HEK293 (cell line): ENCODE measurements around the gene ARHGAP23.

Experiments used
- CTCF ChIA-PET: fragments of 350-600 bp; formaldehyde crosslinking; extraction: SDS; loops from one replicate; lab custom pipeline; 2021; ENCODE audit warnings: antibody characterized with exemption; lab: Yijun Ruan, JAX
- POLR2A ChIA-PET: fragments of 300-600 bp; formaldehyde crosslinking; extraction: SDS; loops from one replicate; lab custom pipeline; 2020; ENCODE audit warnings: antibody characterized with exemption, inconsistent platforms; lab: Yijun Ruan, JAX
- H3K27ac ChIP-seq: fragments of 200-500 bp; sonication (Bioruptor generic); 2 replicates; pipeline ENCODE4 v1.5.1; 2014; ENCODE audit warnings: low read depth, low read length, control low read depth, inconsistent platforms; ENCODE audit errors: extremely low read depth
- H3K36me3 ChIP-seq, 2 experiments: fragments of 200-500 bp in 1 of 2; sonication (Bioruptor generic) in 1 of 2; 1 replicate in 1 of 2; 2 replicates in 1 of 2; pipeline ENCODE4 v1.5.1; 2014 to 2017; ENCODE audit warnings: inconsistent platforms in 2 of 2, low read length in 2 of 2; ENCODE audit not compliant: control insufficient read depth in 2 of 2, insufficient read depth in 1 of 2
- H3K4me1 ChIP-seq: fragments of 200-500 bp; sonication (Bioruptor generic); 2 replicates; pipeline ENCODE4 v1.5.1; 2014; ENCODE audit warnings: mild to moderate bottlenecking, low read length, inconsistent platforms; ENCODE audit not compliant: control insufficient read depth, insufficient read depth
- H3K4me3 ChIP-seq: 2 replicates; pipeline ENCODE4 v1.5.1; 2011; ENCODE audit warnings: low read depth, mild to moderate bottlenecking, control low read depth, low read length, moderate library complexity
- H3K9me3 ChIP-seq: fragments of 200-500 bp; sonication (Bioruptor generic); 2 replicates; pipeline ENCODE4 v1.5.1; 2014; ENCODE audit warnings: low read depth, low read length, inconsistent platforms; ENCODE audit not compliant: control insufficient read depth, insufficient read depth
- FEZF1 ChIP-seq: fragments of 450-650 bp; formaldehyde crosslinking; IDR thresholded peaks from 2 replicates; pipeline ENCODE4 v1.5.1; 2016; ENCODE audit warnings: missing biosample characterization, missing genetic modification characterization
- MYNN ChIP-seq: fragments of 450-650 bp; formaldehyde crosslinking; IDR thresholded peaks from 2 replicates; pipeline ENCODE4 v1.5.1; 2016; ENCODE audit warnings: missing biosample characterization, missing genetic modification characterization, borderline replicate concordance
- PRDM10 ChIP-seq: fragments of 450-650 bp; formaldehyde crosslinking; IDR thresholded peaks from 2 replicates; pipeline ENCODE4 v1.5.1; 2016; ENCODE audit warnings: missing biosample characterization, missing genetic modification characterization
- PRDM6 ChIP-seq: fragments of 450-650 bp; formaldehyde crosslinking; IDR thresholded peaks from 2 replicates; pipeline ENCODE4 v1.5.1; 2017; ENCODE audit warnings: missing biosample characterization, missing genetic modification characterization
- SP2 ChIP-seq: fragments of 450-650 bp; formaldehyde crosslinking; IDR thresholded peaks from 2 replicates; pipeline ENCODE4 v1.5.1; 2016; ENCODE audit warnings: missing biosample characterization, missing genetic modification characterization
- TSHZ1 ChIP-seq: fragments of 450-650 bp; formaldehyde crosslinking; IDR thresholded peaks from 2 replicates; pipeline ENCODE4 v1.5.1; 2016; ENCODE audit warnings: missing biosample characterization, missing genetic modification characterization, borderline replicate concordance
- WT1 ChIP-seq: fragments of 450-650 bp; formaldehyde crosslinking; IDR thresholded peaks from 2 replicates; pipeline ENCODE4 v1.5.1; 2016; ENCODE audit warnings: missing biosample characterization, missing genetic modification characterization
- ZFP37 ChIP-seq: fragments of 450-650 bp; formaldehyde crosslinking; IDR thresholded peaks from 2 replicates; pipeline ENCODE4 v1.5.1; 2016; ENCODE audit warnings: missing biosample characterization, missing genetic modification characterization
- ZNF174 ChIP-seq: fragments of 450-650 bp; formaldehyde crosslinking; IDR thresholded peaks from 2 replicates; pipeline ENCODE4 v1.5.0; 2017; ENCODE audit warnings: missing biosample characterization, mild to moderate bottlenecking, missing genetic modification characterization
- ZNF26 ChIP-seq: fragments of 450-650 bp; formaldehyde crosslinking; IDR thresholded peaks from 2 replicates; pipeline ENCODE4 v1.5.1; 2016; ENCODE audit warnings: missing biosample characterization, missing genetic modification characterization
- ZNF518A ChIP-seq: fragments of 450-650 bp; formaldehyde crosslinking; conservative IDR thresholded peaks from 2 replicates; pipeline ENCODE4 v1.5.1; 2016; ENCODE audit warnings: low read depth, missing biosample characterization, missing genetic modification characterization
- ZNF664 ChIP-seq: fragments of 450-650 bp; formaldehyde crosslinking; IDR thresholded peaks from 2 replicates; pipeline ENCODE4 v1.5.1; 2016; ENCODE audit warnings: missing biosample characterization, missing genetic modification characterization
- ZNF76 ChIP-seq: fragments of 450-650 bp; formaldehyde crosslinking; IDR thresholded peaks from 2 replicates; pipeline ENCODE4; 2016; ENCODE audit warnings: low read depth, missing biosample characterization, missing genetic modification characterization, borderline replicate concordance
- ZNF792 ChIP-seq: fragments of 450-650 bp; formaldehyde crosslinking; IDR thresholded peaks from 2 replicates; pipeline ENCODE4 v1.5.1; 2016; ENCODE audit warnings: missing biosample characterization, missing genetic modification characterization

The ARHGAP23 gene

GRCh38 chr17:38456031-38456815 lies 28.0 kb downstream of the ARHGAP23 start (continued):
- TF ChIP-seq ZNF518A (tag by site-specific recombination) (no peak), ZNF792 (no peak), WT1 (tag by site-specific recombination) (no peak), ZNF26 (tag by site-specific recombination) (no peak), MYNN (no peak), ZFP37 (tag by site-specific recombination) (no peak), ZNF76 (tag by site-specific recombination) (no peak)

GRCh38 chr17:38457577-38458371 lies 29.5 kb downstream of the ARHGAP23 start:
- Histone ChIP-seq H3K36me3 (no peaks in the 10 kb centered on the region), H3K4me1 (peaks cover 9% of the 10 kb centered on the region), H3K4me3 (no peak overlapping the region), H3K27ac (no peak overlapping the region), H3K9me3 (no peaks in the 10 kb centered on the region)
- TF ChIP-seq PRDM6 (tag by site-specific recombination), result no peak
- TF ChIP-seq ZNF664 (tag by site-specific recombination), result peak; percentile 76; the same call in 1 of the 2 replicates
- ChIA-PET CTCF (interaction anchor here (0.8 to 1.2 kb wide), 2 partner anchors 13 to 36 kb away, joined by 3 read pairs; no protein-coding TSS in a partner anchor), POLR2A (no interaction called here)

- CTCF ChIA-PET, result interaction anchor here (0.9 to 1.8 kb wide), 3 partner anchors 15 to 36 kb away, joined by 3 to 9 read pairs (median 3); no protein-coding TSS in a partner anchor
- H3K4me3 ChIP-seq, result no peak overlapping the region
- POLR2A ChIA-PET, result no interaction called here
- no peaks in the 10 kb centered on the region for H3K36me3 ChIP-seq
- no peak overlapping the region for H3K27ac ChIP-seq
- no peaks in the 10 kb centered on the region for H3K9me3 ChIP-seq
- peaks cover 9% of the 10 kb centered on the region for H3K4me1 ChIP-seq
- TF ChIP-seq TSHZ1 (tag by site-specific recombination) (no peak), PRDM10 (no peak), FEZF1 (tag by site-specific recombination) (no peak), ZNF174 (tag by site-specific recombination) (no peak), SP2 (no peak)
Observed at GRCh38 chr17:38458521-38458920, 30.3 kb downstream of the ARHGAP23 start.
